Measurements from ENCODE around the gene PARD3B. TPM values are rescaled to one million over a fixed set of nuclear protein-coding genes. Genes with fewer than 3 reads are reported as not detected.

Gene PARD3B
- total RNA-seq, 1 experiment from 2014 or later, result 3.6 TPM

- no peaks in the 10 kb centered on the region for H3K9me3 ChIP-seq (ENCODE audit: control insufficient read depth, insufficient read depth, low read depth, low read length)
- no peaks in the 10 kb centered on the region for H3K4me1 ChIP-seq (ENCODE audit: control insufficient read depth, insufficient read depth, low read length)
- no TSS peak for BruUV-seq (replicated peaks)
- H3K36me3 ChIP-seq (ENCODE audit: control insufficient read depth, insufficient read depth, low read length), result no peaks in the 10 kb centered on the region
- POLR2A ChIA-PET, result no interaction called here
- no peak overlapping the region for H3K27ac ChIP-seq (ENCODE audit: low read length)
- H3K4me3 ChIP-seq (ENCODE audit: low read depth in 2 of 2, low read length in 2 of 2), result no peak overlapping the region
- CTCF ChIA-PET, result no interaction called here
- DNase-seq (ENCODE audit: low read depth, low spot score) (no peak), ATAC-seq (no peak)
- intact Hi-C loops (cut with micrococcal nuclease; ENCODE audit: unreplicated experiment) (no loop called here), in situ Hi-C loops (cut with HindIII; ENCODE audit: low pct_unique_long_range_greater_than_20kb, low sequenced_read_pairs) (no loop called here)
- H3K27me3 ChIP-seq (ENCODE audit: control insufficient read depth, insufficient read depth, low read length), result no peaks in the 10 kb centered on the region
- TF ChIP-seq POLR2AphosphoS5 (IDR thresholded peaks at IDR 0.05; ENCODE audit: low read depth, low read length) (no peak), REST (IDR thresholded peaks at IDR 0.05; ENCODE audit: insufficient read depth in 1 of 2, low read depth in 2 of 2, low read length in 1 of 2) (no peak), CTCF (IDR thresholded peaks at IDR 0.05) (no peak), SIN3A (IDR thresholded peaks at IDR 0.05; ENCODE audit: borderline replicate concordance, insufficient read depth, low read depth, low read length) (no peak), TCF7L2 (IDR thresholded peaks at IDR 0.05; ENCODE audit: low read depth, low read length) (no peak)
Measured at GRCh38 chr2:205276116-205276777, 731.0 kb downstream of the PARD3B start.

- ChIA-PET POLR2A (no interaction called here), CTCF (no interaction called here)
- no peaks in the 10 kb centered on the region for H3K4me1 ChIP-seq (ENCODE audit: control insufficient read depth, insufficient read depth, low read length)
- H3K27me3 ChIP-seq (ENCODE audit: control insufficient read depth, insufficient read depth, low read length), result no peaks in the 10 kb centered on the region
- no peak for DNase-seq (ENCODE audit: low read depth, low spot score)
- no peak for ATAC-seq
- no peaks in the 10 kb centered on the region for H3K9me3 ChIP-seq (ENCODE audit: control insufficient read depth, insufficient read depth, low read depth, low read length)
- H3K36me3 ChIP-seq (ENCODE audit: control insufficient read depth, insufficient read depth, low read length), result no peaks in the 10 kb centered on the region
- no peak overlapping the region for H3K4me3 ChIP-seq (ENCODE audit: low read depth in 2 of 2, low read length in 2 of 2)
- in situ Hi-C loops (cut with HindIII; ENCODE audit: low pct_unique_long_range_greater_than_20kb, low sequenced_read_pairs), result no loop called here
- intact Hi-C loops (cut with micrococcal nuclease; ENCODE audit: unreplicated experiment), result no loop called here
- BruUV-seq (replicated peaks), result no TSS peak
- no peak overlapping the region for H3K27ac ChIP-seq (ENCODE audit: low read length)
- no peak for TF ChIP-seq TCF7L2 (IDR thresholded peaks at IDR 0.05; ENCODE audit: low read depth, low read length)
- TF ChIP-seq SIN3A (IDR thresholded peaks at IDR 0.05; ENCODE audit: borderline replicate concordance, insufficient read depth, low read depth, low read length), result no peak
- no peak for TF ChIP-seq POLR2AphosphoS5 (IDR thresholded peaks at IDR 0.05; ENCODE audit: low read depth, low read length)
- no peak for TF ChIP-seq REST (IDR thresholded peaks at IDR 0.05; ENCODE audit: insufficient read depth in 1 of 2, low read depth in 2 of 2, low read length in 1 of 2)
- no peak for TF ChIP-seq CTCF (IDR thresholded peaks at IDR 0.05)
Measured at GRCh38 chr2:205280596-205281236, 735.4 kb downstream of the PARD3B start.

All from Panc1 (cell line).